GM10266 (cell line): ENCODE results near the gene CISD3.

ENCODE experiments used
- DNase-seq: peaks from one replicate; pipeline ENCODE4 v3.0.0; 2012; ENCODE audit errors: extremely low spot score
- CTCF ChIP-seq: IDR thresholded peaks from 2 replicates; pipeline ENCODE4 v1.5.1; 2012; ENCODE audit warnings: mild to moderate bottlenecking, low read depth; ENCODE audit not compliant: control insufficient read depth, insufficient read depth; ENCODE audit errors: missing control alignments

Gene CISD3

GRCh38 chr17:38741921-38742410 is 11.8 kb downstream of the CISD3 start:
- TF ChIP-seq CTCF: no peak
- no peak for DNase-seq

GRCh38 chr17:38742411-38743308 is 12.5 kb downstream of the CISD3 start:
- peak; percentile 16 for DNase-seq
- TF ChIP-seq CTCF: no peak

- TF ChIP-seq CTCF: no peak
- DNase-seq: no peak
These were observed 13.5 kb downstream of the CISD3 start for GRCh38 chr17:38743556-38744171.

- TF ChIP-seq CTCF: no peak
These were observed 15.4 kb downstream of the CISD3 start for GRCh38 chr17:38745545-38745944.

GRCh38 chr17:38746004-38746848 is 16.1 kb downstream of the CISD3 start:
- no peak for DNase-seq

More at GRCh38 chr17:38745545-38745944, 15.4 kb downstream of the CISD3 start:
- no peak for DNase-seq

More at GRCh38 chr17:38746004-38746848, 16.1 kb downstream of the CISD3 start:
- no peak for TF ChIP-seq CTCF
